BLaER1 treated with 17β-estradiol and CSF1 and Interleukin-3, amounts not matched to agents 10 nM and 100 nM (cell line): ENCODE results near the gene CDK19.

Experiments used
- H3K27ac ChIP-seq, 11 experiments: shearing (Covaris generic); formaldehyde crosslinking; 2 replicates each; pipeline ENCODE4 v1.8.1; 2022
- H3K27me3 ChIP-seq, 11 experiments: shearing (Covaris generic); formaldehyde crosslinking; 2 replicates each; pipeline ENCODE4 v1.8.1; 2022
- H3K36me3 ChIP-seq, 11 experiments: shearing (Covaris generic); formaldehyde crosslinking; 2 replicates each; pipeline ENCODE4 v1.8.1; 2022
- H3K4me1 ChIP-seq, 10 experiments: shearing (Covaris generic); formaldehyde crosslinking; 2 replicates each; pipeline ENCODE4 v1.8.1; 2022
- H3K4me2 ChIP-seq, 11 experiments: shearing (Covaris generic); formaldehyde crosslinking; 2 replicates each; pipeline ENCODE4 v1.8.1; 2022
- H3K4me3 ChIP-seq, 10 experiments: shearing (Covaris generic); formaldehyde crosslinking; 2 replicates each; pipeline ENCODE4 v1.8.1; 2022
- H3K9ac ChIP-seq, 11 experiments: shearing (Covaris generic); formaldehyde crosslinking; 2 replicates each; pipeline ENCODE4 v1.8.1; 2022
- H3K9me3 ChIP-seq, 11 experiments: shearing (Covaris generic); formaldehyde crosslinking; replicated peaks in 1 of 11; 2 replicates each; pipeline ENCODE4 v1.8.1; 2022
- H4K20me1 ChIP-seq, 11 experiments: shearing (Covaris generic); formaldehyde crosslinking; 2 replicates each; pipeline ENCODE4 v1.8.1; 2022
- Cebpa-rat ChIP-seq, 11 experiments: shearing (Covaris generic); IDR thresholded peaks; 2 replicates each; pipeline ENCODE4 v1.8.1; 2022

Gene CDK19

GRCh38 chr6:110661414-110661813, 153.9 kb downstream of the CDK19 start:
- H3K4me3 ChIP-seq = no peak overlapping the region
- H3K27ac ChIP-seq = no peak overlapping the region
- H3K4me1 ChIP-seq = peaks cover 0 to 32% (median 8%) of the 10 kb centered on the region in 10 experiments; a peak in 11 of 20 replicates
- H3K9ac ChIP-seq = no peak overlapping the region
- TF ChIP-seq Cebpa-rat (IDR thresholded peaks at IDR 0.05) = no peak
- peaks cover 48 to 84% (median 60%) of the 10 kb centered on the region in 11 experiments for H3K36me3 ChIP-seq
- H3K9me3 ChIP-seq = peaks cover 21 to 33% (median 25%) of the 10 kb centered on the region in 11 experiments
- no peak overlapping the region for H3K4me2 ChIP-seq
- H3K27me3 ChIP-seq = no peaks in the 10 kb centered on the region
- H4K20me1 ChIP-seq = 0 out of 22 replicates have a peak, but pooled peaks cover 0 to 5% (median 0%) of the 10 kb centered on the region in 11 experiments

GRCh38 chr6:110660066-110660655, 155.1 kb downstream of the CDK19 start:
- H3K4me1 ChIP-seq = peaks cover 0 to 20% (median 6%) of the 10 kb centered on the region in 10 experiments; a peak in 11 of 20 replicates
- H3K27ac ChIP-seq = no peak overlapping the region
- H3K4me3 ChIP-seq = no peak overlapping the region
- no peak overlapping the region for H3K4me2 ChIP-seq
- no peak overlapping the region for H3K9ac ChIP-seq
- TF ChIP-seq Cebpa-rat (IDR thresholded peaks at IDR 0.05) = no peak
- H3K9me3 ChIP-seq = peaks cover 21 to 33% (median 25%) of the 10 kb centered on the region in 11 experiments
- no peaks in the 10 kb centered on the region for H3K27me3 ChIP-seq
- 0 out of 22 replicates have a peak, but pooled peaks cover 0 to 5% (median 0%) of the 10 kb centered on the region in 11 experiments for H4K20me1 ChIP-seq
- H3K36me3 ChIP-seq = peaks cover 51 to 85% (median 58%) of the 10 kb centered on the region in 11 experiments

GRCh38 chr6:110658631-110659211, 156.5 kb downstream of the CDK19 start:
- Histone ChIP-seq H3K27me3 (no peaks in the 10 kb centered on the region), H4K20me1 (0 out of 22 replicates have a peak, but pooled peaks cover 0 to 5% (median 0%) of the 10 kb centered on the region in 11 experiments), H3K4me3 (no peak overlapping the region), H3K36me3 (peaks cover 46 to 83% (median 59%) of the 10 kb centered on the region in 11 experiments), H3K27ac (no peak overlapping the region), H3K9ac (no peak overlapping the region), H3K9me3 (peaks cover 21 to 31% (median 25%) of the 10 kb centered on the region in 11 experiments), H3K4me1 (peaks cover 0 to 6% (median 0%) of the 10 kb centered on the region in 10 experiments; a peak in 4 of 20 replicates), H3K4me2 (no peak overlapping the region)
- no peak for TF ChIP-seq Cebpa-rat (IDR thresholded peaks at IDR 0.05)

DNA sequence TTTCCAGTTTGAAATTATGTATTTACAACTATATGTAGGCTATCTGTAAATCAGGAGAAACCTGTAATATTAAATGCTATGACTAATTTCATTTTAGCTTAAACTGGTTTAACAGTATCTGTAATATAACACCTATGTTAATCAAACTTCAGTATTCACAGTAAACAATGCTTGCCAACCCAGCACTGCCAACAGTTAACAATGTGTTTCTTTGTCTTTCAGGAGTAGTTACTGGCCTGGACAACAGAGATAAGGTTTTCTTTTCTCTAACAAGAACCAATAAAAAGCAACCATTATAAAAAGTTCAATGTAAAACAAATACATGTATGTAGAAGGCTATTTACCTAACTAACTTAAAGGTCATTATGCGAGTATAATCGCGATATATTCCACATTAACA, 158.8 kb downstream of the CDK19 start:
- H3K4me2 ChIP-seq = no peak overlapping the region
- no peaks in the 10 kb centered on the region for H3K4me1 ChIP-seq

DNA sequence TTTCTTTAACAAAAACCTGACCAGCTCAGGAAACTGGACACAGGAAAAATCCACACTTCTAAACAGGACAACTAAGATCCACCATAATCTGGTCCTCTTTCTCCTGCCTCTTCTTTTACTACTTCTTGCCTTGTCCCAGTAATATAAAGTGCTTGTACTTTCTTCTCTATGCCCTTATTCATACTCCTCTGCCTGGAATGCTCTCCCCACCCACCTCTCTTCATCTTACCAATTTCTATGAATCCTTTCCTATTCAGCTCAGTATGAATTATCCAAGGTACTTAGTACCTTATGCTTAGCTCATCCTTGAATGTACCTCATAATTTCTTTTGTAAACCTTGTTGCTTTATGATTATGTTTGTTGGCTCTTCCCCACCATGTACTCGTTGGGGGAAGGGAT, 159.4 kb downstream of the CDK19 start:
- TF ChIP-seq Cebpa-rat (IDR thresholded peaks at IDR 0.05) = no peak
- H3K9me3 ChIP-seq = peaks cover 6 to 10% (median 9%) of the 10 kb centered on the region in 11 experiments

More for the DNA sequence above, 158.8 kb downstream of the CDK19 start:
- TF ChIP-seq Cebpa-rat (IDR thresholded peaks at IDR 0.05) = no peak
- H4K20me1 ChIP-seq = 0 out of 22 replicates have a peak, but pooled peaks cover 0 to 5% (median 0%) of the 10 kb centered on the region in 11 experiments
- H3K9ac ChIP-seq = no peak overlapping the region
- H3K27ac ChIP-seq = no peak overlapping the region
- H3K36me3 ChIP-seq = peaks cover 26 to 76% (median 47%) of the 10 kb centered on the region in 11 experiments
- no peaks in the 10 kb centered on the region for H3K27me3 ChIP-seq
- no peak overlapping the region for H3K4me3 ChIP-seq
- peaks cover 13 to 17% (median 15%) of the 10 kb centered on the region in 11 experiments for H3K9me3 ChIP-seq

DNA sequence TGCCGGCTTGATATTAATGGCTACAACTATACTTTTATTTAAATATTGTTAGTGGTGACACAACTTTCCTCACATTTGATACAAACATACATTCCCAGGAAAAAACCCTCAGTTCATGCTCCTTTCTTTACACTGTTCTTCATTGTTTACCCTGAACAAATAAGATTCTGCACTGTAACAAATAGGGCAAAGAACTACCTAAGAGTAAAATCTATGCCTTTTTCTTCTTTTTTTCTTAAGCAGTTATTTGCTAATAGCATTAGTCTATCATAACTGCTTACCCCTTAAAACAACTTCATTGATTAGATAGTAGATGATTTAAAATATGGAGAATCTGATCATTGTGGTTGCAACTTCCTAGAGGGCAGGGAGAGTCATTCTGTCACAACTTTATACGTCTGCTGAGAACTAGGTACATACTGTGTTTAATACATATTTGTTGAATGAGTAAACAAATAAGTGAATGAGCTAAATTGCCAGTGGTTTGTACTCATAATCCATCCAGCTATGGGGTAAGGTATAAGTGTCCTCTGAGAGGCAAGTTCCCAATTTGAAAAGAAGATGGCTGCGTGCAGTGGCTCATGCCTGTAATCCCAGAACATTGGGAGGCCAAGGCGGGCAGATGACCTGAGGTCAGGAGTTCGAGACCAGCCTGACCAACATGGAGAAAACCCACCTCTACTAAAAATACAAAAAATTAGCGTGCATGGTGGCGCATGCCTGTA, 161.0 kb downstream of the CDK19 start:
- H3K4me3 ChIP-seq = no peak overlapping the region
- no peak for TF ChIP-seq Cebpa-rat (IDR thresholded peaks at IDR 0.05)
- no peak overlapping the region for H3K27ac ChIP-seq
- no peak overlapping the region for H3K9ac ChIP-seq
- H3K4me1 ChIP-seq = no peaks in the 10 kb centered on the region
- H3K27me3 ChIP-seq = no peaks in the 10 kb centered on the region
- H3K4me2 ChIP-seq = no peak overlapping the region
- H3K9me3 ChIP-seq = no peaks in the 10 kb centered on the region
- peaks cover 12 to 68% (median 38%) of the 10 kb centered on the region in 11 experiments; a peak in 18 of 22 replicates for H3K36me3 ChIP-seq
- no peaks in the 10 kb centered on the region for H4K20me1 ChIP-seq

More for the DNA sequence above, 159.4 kb downstream of the CDK19 start:
- no peak overlapping the region for H3K9ac ChIP-seq
- H3K4me2 ChIP-seq = no peak overlapping the region
- H3K4me3 ChIP-seq = no peak overlapping the region
- H3K4me1 ChIP-seq = no peaks in the 10 kb centered on the region
- no peaks in the 10 kb centered on the region for H3K27me3 ChIP-seq
- H4K20me1 ChIP-seq = 0 out of 22 replicates have a peak, but pooled peaks cover 0 to 5% (median 0%) of the 10 kb centered on the region in 11 experiments
- H3K27ac ChIP-seq = no peak overlapping the region
- H3K36me3 ChIP-seq = peaks cover 19 to 74% (median 43%) of the 10 kb centered on the region in 11 experiments

DNA sequence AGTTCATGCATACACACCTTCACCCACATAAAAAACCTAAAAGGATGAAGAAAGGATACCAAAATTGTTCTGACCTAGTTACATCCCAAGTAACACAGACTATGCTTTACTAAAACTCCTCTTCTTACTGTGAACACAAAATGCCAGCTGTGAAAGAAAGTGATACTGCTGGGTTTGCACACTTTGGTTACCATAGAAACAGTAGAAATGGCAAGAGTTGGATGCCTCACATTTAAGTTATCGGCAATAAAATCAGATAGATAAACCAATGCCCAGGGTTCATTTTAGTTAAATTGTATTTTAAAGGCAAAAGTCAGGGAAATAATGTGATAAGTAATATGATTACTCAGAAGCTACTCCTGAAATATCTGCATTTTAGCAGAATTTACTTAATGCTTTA, 161.9 kb downstream of the CDK19 start:
- Histone ChIP-seq H3K4me3 (no peak overlapping the region), H3K27ac (no peak overlapping the region), H3K9me3 (no peaks in the 10 kb centered on the region), H3K4me1 (no peaks in the 10 kb centered on the region), H3K4me2 (no peak overlapping the region), H4K20me1 (no peaks in the 10 kb centered on the region), H3K27me3 (no peaks in the 10 kb centered on the region), H3K9ac (no peak overlapping the region), H3K36me3 (peaks cover 12 to 67% (median 34%) of the 10 kb centered on the region in 11 experiments; a peak in 18 of 22 replicates)
- no peak for TF ChIP-seq Cebpa-rat (IDR thresholded peaks at IDR 0.05)

- Histone ChIP-seq H4K20me1 (no peaks in the 10 kb centered on the region), H3K4me3 (no peak overlapping the region), H3K36me3 (peaks cover 5 to 66% (median 34%) of the 10 kb centered on the region in 11 experiments; a peak in 18 of 22 replicates), H3K27me3 (no peaks in the 10 kb centered on the region), H3K9me3 (no peaks in the 10 kb centered on the region), H3K9ac (no peak overlapping the region), H3K4me1 (no peaks in the 10 kb centered on the region), H3K27ac (no peak overlapping the region), H3K4me2 (no peak overlapping the region)
- no peak for TF ChIP-seq Cebpa-rat (IDR thresholded peaks at IDR 0.05)
These were observed 162.7 kb downstream of the CDK19 start for GRCh38 chr6:110652520-110652919.

DNA sequence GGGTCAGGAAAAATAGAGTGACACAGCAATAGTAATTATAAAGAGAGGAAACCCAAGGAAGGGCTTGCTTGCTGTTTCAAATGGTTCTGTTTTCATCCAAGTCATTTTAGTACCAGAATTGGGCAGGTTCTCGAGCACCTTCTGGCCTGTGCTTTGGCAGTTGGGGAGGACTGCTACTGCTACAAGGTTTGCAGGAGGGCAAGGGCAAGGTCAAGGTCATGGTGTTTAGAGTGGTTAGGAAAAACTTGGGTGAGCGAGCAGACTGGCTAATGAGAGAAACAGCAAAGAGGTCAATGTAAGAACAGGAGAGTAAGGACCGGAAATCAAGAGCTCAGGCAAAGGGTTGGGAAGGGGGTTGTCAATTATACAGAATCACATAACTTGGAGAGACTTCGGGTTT, 164.5 kb downstream of the CDK19 start:
- no peak overlapping the region for H3K4me2 ChIP-seq
- TF ChIP-seq Cebpa-rat (IDR thresholded peaks at IDR 0.05) = no peak
- H3K9me3 ChIP-seq = peaks cover 12 to 14% (median 14%) of the 10 kb centered on the region in 11 experiments; a peak in 21 of 22 replicates
- H4K20me1 ChIP-seq = no peaks in the 10 kb centered on the region
- H3K27me3 ChIP-seq = no peaks in the 10 kb centered on the region
- H3K36me3 ChIP-seq = peaks cover 17 to 69% (median 36%) of the 10 kb centered on the region in 11 experiments
- H3K4me1 ChIP-seq = no peaks in the 10 kb centered on the region
- H3K9ac ChIP-seq = no peak overlapping the region
- no peak overlapping the region for H3K27ac ChIP-seq
- H3K4me3 ChIP-seq = no peak overlapping the region
